Esophagus squamous epithelium (tissue), 5 donors: ENCODE results near the gene DST. TPM values are rescaled to one million over a fixed set of nuclear protein-coding genes. Genes with fewer than 3 reads are reported as not detected.
"Not testable (repeated sequence)": the region's sequence is repeated elsewhere in the genome, so short reads cannot be mapped to it uniquely, and the experiment has no call there.

ENCODE experiments used
- DNase-seq: peaks from one replicate; lab custom pipeline; 2025; lab: John Stamatoyannopoulos, UW
- H3K27ac ChIP-seq, 4 donors: fragments of 200-600 bp; sonication (generic); one replicate each; pipeline ENCODE4 v1.5.1; 2016 to 2019; ENCODE audit warnings: mild to moderate bottlenecking in 1 of 4
- H3K27me3 ChIP-seq, 4 donors: fragments of 200-600 bp; sonication (generic); 1 replicate in 3 of 4; 2 replicates in 1 of 4; pipeline versions ENCODE4 v1.5.1 to v1.6.0; 2017 to 2021; ENCODE audit warnings: antibody characterized with exemption in 1 of 4
- H3K36me3 ChIP-seq, 3 donors: fragments of 200-600 bp; sonication (generic); one replicate each; pipeline ENCODE4 v1.5.1; 2016 to 2019
- H3K4me1 ChIP-seq, 3 donors: fragments of 200-600 bp; sonication (generic); one replicate each; pipeline ENCODE4 v1.5.1; 2017 to 2019
- H3K4me3 ChIP-seq, 4 donors: fragments of 200-600 bp; sonication (generic); 1 replicate in 3 of 4; 2 replicates in 1 of 4; pipeline ENCODE4 v1.5.1; 2016 to 2019; ENCODE audit warnings: mild to moderate bottlenecking in 2 of 4, moderate library complexity in 1 of 4
- H3K9me3 ChIP-seq, 3 donors: fragments of 200-600 bp; sonication (generic); one replicate each; pipeline ENCODE4 v1.5.1; 2016 to 2019
- POLR2A ChIP-seq, 4 donors: fragments of 450-650 bp; IDR thresholded peaks; one replicate each; pipeline ENCODE4 v1.6.1; 2017; ENCODE audit warnings: antibody characterized with exemption in 4 of 4, mild to moderate bottlenecking in 4 of 4, moderate library complexity in 3 of 4
- WGBS, 2 donors: methylation state at CpG; one replicate each; pipeline ENCODE4 v1.1.5; 2018; 5-methylcytosine and 5-hydroxymethylcytosine counted together
- intact Hi-C: fragments of 100-400 bp; cut with DNase I; formaldehyde crosslinking; loops from one replicate; pipeline ENCODE4 v1.15.0; 2022
- total RNA-seq, 4 donors: library from RNA; depleted of rRNA; stranded (reverse); fragments of >200 nt; gene quantifications; one replicate each; pipeline ENCODE4 v1.1.0, GENCODE V29; 2016
- TF ChIP-seq, protein P1 (sequence below), 6 experiments: fragments of 450-650 bp in 4 of 6; fragments of 200-600 bp in 2 of 6; sonication (generic) in 2 of 6; IDR thresholded peaks; one replicate each; pipeline ENCODE4 v1.5.1; 2016 to 2019; ENCODE audit warnings: antibody characterized with exemption in 6 of 6, mild to moderate bottlenecking in 4 of 6, moderate library complexity in 4 of 6
- donor health status: DM: yes; HTN: yes; CAD: no.

The DST gene
- total RNA-seq, 4 donors from 2014 or later = 134 to 468 (median 175) TPM

DNA sequence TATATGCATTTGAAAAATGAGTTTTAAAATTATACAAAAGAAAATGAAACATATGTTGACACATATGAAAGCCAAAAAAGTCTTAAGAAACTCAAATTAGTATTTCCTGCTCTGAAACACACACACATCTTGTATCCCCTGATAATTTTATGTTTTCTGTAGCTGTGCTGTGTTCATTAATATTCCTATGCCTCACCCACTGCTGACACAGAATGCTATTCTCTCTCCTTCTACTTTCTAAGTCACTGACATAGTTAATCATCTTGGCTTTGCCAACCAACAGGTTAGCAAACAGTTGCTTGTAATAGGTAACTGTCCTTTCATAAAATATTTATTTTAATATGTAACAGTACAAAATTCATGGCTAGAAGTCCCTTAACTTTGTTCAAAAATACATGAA lies 140.7 kb downstream of the DST start:
- peaks cover 0 to 9% (median 0%) of the 10 kb centered on the region in 3 donors for H3K4me1 ChIP-seq
- no peaks in the 10 kb centered on the region for H3K9me3 ChIP-seq
- no peak for TF ChIP-seq POLR2A (IDR thresholded peaks at IDR 0.05)
- TF ChIP-seq, protein P1, sequence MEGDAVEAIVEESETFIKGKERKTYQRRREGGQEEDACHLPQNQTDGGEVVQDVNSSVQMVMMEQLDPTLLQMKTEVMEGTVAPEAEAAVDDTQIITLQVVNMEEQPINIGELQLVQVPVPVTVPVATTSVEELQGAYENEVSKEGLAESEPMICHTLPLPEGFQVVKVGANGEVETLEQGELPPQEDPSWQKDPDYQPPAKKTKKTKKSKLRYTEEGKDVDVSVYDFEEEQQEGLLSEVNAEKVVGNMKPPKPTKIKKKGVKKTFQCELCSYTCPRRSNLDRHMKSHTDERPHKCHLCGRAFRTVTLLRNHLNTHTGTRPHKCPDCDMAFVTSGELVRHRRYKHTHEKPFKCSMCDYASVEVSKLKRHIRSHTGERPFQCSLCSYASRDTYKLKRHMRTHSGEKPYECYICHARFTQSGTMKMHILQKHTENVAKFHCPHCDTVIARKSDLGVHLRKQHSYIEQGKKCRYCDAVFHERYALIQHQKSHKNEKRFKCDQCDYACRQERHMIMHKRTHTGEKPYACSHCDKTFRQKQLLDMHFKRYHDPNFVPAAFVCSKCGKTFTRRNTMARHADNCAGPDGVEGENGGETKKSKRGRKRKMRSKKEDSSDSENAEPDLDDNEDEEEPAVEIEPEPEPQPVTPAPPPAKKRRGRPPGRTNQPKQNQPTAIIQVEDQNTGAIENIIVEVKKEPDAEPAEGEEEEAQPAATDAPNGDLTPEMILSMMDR (IDR thresholded peaks at IDR 0.05) = no peak
- no peak for DNase-seq
- H3K4me3 ChIP-seq = no peak overlapping the region
- peaks cover 0 to 70% (median 0%) of the 10 kb centered on the region in 3 donors for H3K36me3 ChIP-seq
- no peaks in the 10 kb centered on the region for H3K27me3 ChIP-seq
- no peak overlapping the region for H3K27ac ChIP-seq
- intact Hi-C loops = no loop called here

DNA sequence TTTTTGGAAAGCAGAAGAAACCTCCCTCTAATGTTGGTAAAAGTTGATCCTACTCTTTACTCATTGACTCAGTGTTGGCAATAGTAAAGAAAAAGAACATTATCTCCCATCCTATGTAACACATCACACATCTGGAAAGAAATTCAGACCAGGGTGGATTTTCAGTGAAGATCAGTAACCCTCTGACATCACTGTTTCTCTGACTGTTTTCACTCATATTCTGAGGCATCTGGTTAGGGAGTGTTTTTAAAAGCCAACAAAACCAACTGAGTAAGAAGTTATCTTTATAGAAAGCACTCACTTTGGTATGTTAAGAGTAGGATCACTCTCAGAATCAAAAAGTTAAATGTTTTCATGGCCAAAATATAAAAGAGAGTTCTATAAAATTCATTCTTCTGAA lies 143.6 kb downstream of the DST start:
- intact Hi-C loops = no loop called here
- Histone ChIP-seq H3K36me3 (peaks cover 0 to 66% (median 0%) of the 10 kb centered on the region in 3 donors), H3K27ac (no peak overlapping the region), H3K27me3 (no peaks in the 10 kb centered on the region), H3K4me3 (no peak overlapping the region), H3K9me3 (no peaks in the 10 kb centered on the region), H3K4me1 (no peaks in the 10 kb centered on the region)
- no peak for DNase-seq
- TF ChIP-seq, protein P1 (IDR thresholded peaks at IDR 0.05) = no peak
- TF ChIP-seq POLR2A (IDR thresholded peaks at IDR 0.05) = no peak

DNA sequence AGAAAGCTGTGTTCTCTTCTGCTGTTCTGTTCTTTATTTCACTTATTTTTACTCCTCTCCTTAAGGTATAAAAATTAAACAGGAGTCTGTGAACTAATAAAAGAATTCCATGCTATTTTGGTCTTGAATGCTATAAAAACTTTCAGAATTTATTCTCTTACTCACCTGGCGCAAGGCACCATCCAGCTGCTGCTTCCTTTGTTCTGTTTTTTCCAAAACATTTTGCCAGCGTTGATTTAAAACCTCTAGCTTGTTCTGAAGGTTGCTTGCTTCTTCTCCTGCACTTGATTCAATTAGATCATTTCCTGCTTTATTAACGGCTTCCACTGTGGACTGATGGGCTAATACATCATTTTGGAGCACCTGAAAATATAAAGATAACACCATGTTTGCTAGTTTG lies 145.0 kb downstream of the DST start:
- no peaks in the 10 kb centered on the region for H3K9me3 ChIP-seq
- no peak for DNase-seq
- H3K27ac ChIP-seq = peak overlapping the region in 1 of 4 donors; percentile 3
- peaks cover 0 to 66% (median 0%) of the 10 kb centered on the region in 3 donors for H3K36me3 ChIP-seq
- no peaks in the 10 kb centered on the region for H3K27me3 ChIP-seq
- intact Hi-C loops = no loop called here
- TF ChIP-seq POLR2A (IDR thresholded peaks at IDR 0.05) = no peak
- TF ChIP-seq, protein P1 (IDR thresholded peaks at IDR 0.05) = no peak
- peaks cover 0 to 5% (median 0%) of the 10 kb centered on the region in 3 donors for H3K4me1 ChIP-seq
- 50 to 58% methylated on average over 3 of the region's 3 CpGs for WGBS, 2 donors
- H3K4me3 ChIP-seq = no peak overlapping the region

GRCh38 chr6:56497240-56497639 lies 145.4 kb downstream of the DST start:
- H3K27ac ChIP-seq = peak overlapping the region in 1 of 4 donors; percentile 3
- no peak for TF ChIP-seq POLR2A (IDR thresholded peaks at IDR 0.05)
- TF ChIP-seq, protein P1 (IDR thresholded peaks at IDR 0.05) = no peak
- no peaks in the 10 kb centered on the region for H3K27me3 ChIP-seq
- H3K9me3 ChIP-seq = no peaks in the 10 kb centered on the region
- 88 to 96% methylated on average over 7 of the region's 7 CpGs for whole genome bisulfite sequencing, 2 donors
- no peak overlapping the region for H3K4me3 ChIP-seq
- H3K36me3 ChIP-seq = peaks cover 0 to 70% (median 0%) of the 10 kb centered on the region in 3 donors
- intact Hi-C loops = no loop called here
- peaks cover 0 to 9% (median 0%) of the 10 kb centered on the region in 3 donors for H3K4me1 ChIP-seq
- no peak for DNase-seq

- H3K27me3 ChIP-seq, H3K9me3 ChIP-seq, DNase-seq, H3K4me3 ChIP-seq, H3K27ac ChIP-seq, intact Hi-C loops: not testable (repeated sequence)
- Histone ChIP-seq H3K4me1 (peaks cover 0 to 15% (median 0%) of the 10 kb centered on the region in 3 donors), H3K36me3 (peaks cover 0 to 75% (median 0%) of the 10 kb centered on the region in 3 donors)
- no CpG with 5 or more reads among the region's 1 CpG for WGBS, 2 donors
Observed at GRCh38 chr6:56496650-56497049, 146.0 kb downstream of the DST start.

DNA sequence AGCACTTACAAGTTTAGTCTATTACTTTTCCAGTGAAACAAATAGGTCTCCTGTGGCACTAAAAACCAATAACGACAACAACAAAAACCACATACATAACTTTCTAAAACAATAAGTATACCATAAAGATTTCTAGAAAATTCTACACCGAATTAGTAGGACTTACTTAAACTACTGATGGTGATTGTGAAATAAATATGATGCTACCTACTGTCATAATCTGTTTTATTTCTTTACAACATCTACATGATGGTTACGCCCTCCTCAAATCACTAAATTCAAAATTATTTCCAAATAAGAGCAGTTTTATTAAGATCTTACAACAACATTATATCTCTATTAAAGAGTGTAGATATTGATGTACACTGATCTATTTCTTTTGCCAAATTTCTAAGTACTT lies 147.0 kb downstream of the DST start:
- H3K27ac ChIP-seq = no peak overlapping the region
- no peaks in the 10 kb centered on the region for H3K27me3 ChIP-seq
- intact Hi-C loops = no loop called here
- H3K4me3 ChIP-seq = no peak overlapping the region
- 87 to 90% methylated on average over 3 of the region's 3 CpGs for WGBS, 2 donors
- no peak for DNase-seq
- no peaks in the 10 kb centered on the region for H3K9me3 ChIP-seq
- peaks cover 0 to 75% (median 0%) of the 10 kb centered on the region in 3 donors for H3K36me3 ChIP-seq
- H3K4me1 ChIP-seq = peaks cover 0 to 20% (median 0%) of the 10 kb centered on the region in 3 donors
- TF ChIP-seq POLR2A (IDR thresholded peaks at IDR 0.05) = no peak
- TF ChIP-seq, protein P1 (IDR thresholded peaks at IDR 0.05) = no peak
